ENCODE results near the gene PLD1. TPM values are rescaled to one million over a fixed set of nuclear protein-coding genes. Genes with fewer than 3 reads are reported as not detected.
"Not testable (repeated sequence)": the region's sequence is repeated elsewhere in the genome, so short reads cannot be mapped to it uniquely, and the experiment has no call there.

The PLD1 gene
- total RNA-seq, 4 donors from 2014 or later, result 30.9 to 67.9 (median 56.0) TPM

DNA sequence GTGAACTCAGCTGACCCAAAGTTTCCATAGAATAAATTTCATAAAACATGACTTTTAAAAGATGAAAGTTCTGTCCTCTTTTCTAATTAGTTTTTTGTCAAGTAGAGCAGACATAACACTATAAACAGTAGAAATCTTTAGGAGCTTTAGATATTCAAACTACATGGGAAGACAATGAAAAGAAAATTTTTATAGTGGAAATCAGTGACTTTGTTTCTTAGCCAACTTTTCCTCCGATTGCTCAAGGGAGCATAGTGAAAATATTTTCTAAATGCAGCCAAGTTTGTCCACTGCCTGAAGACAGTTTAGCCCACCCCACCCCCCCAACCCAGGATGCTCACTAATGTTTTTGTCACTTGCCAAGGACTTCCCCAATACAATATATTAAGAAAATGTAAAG lies 114.9 kb downstream of the PLD1 start:
- H3K4me3 ChIP-seq, result no peak overlapping the region
- no peaks in the 10 kb centered on the region for H3K27me3 ChIP-seq
- TF ChIP-seq, protein P1, sequence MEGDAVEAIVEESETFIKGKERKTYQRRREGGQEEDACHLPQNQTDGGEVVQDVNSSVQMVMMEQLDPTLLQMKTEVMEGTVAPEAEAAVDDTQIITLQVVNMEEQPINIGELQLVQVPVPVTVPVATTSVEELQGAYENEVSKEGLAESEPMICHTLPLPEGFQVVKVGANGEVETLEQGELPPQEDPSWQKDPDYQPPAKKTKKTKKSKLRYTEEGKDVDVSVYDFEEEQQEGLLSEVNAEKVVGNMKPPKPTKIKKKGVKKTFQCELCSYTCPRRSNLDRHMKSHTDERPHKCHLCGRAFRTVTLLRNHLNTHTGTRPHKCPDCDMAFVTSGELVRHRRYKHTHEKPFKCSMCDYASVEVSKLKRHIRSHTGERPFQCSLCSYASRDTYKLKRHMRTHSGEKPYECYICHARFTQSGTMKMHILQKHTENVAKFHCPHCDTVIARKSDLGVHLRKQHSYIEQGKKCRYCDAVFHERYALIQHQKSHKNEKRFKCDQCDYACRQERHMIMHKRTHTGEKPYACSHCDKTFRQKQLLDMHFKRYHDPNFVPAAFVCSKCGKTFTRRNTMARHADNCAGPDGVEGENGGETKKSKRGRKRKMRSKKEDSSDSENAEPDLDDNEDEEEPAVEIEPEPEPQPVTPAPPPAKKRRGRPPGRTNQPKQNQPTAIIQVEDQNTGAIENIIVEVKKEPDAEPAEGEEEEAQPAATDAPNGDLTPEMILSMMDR (IDR thresholded peaks at IDR 0.05), result no peak
- no peak for TF ChIP-seq POLR2A (IDR thresholded peaks at IDR 0.05)
- intact Hi-C loops (cut with DNase I), result no loop called here
- DNase-seq, result no peak
- H3K4me1 ChIP-seq, result peaks cover 0 to 8% (median 0%) of the 10 kb centered on the region in 3 donors
- no peaks in the 10 kb centered on the region for H3K9me3 ChIP-seq
- H3K36me3 ChIP-seq, result peaks cover 0 to 85% (median 0%) of the 10 kb centered on the region in 3 donors
- no peak overlapping the region for H3K27ac ChIP-seq
- WGBS, 2 donors, result 44 to 60% methylated on average over 1 of the region's 1 CpG

- peaks cover 0 to 85% (median 0%) of the 10 kb centered on the region in 3 donors for H3K36me3 ChIP-seq
- WGBS, 2 donors, result 63 to 97% methylated on average over 1 of the region's 1 CpG
- intact Hi-C loops (cut with DNase I), result no loop called here
Measured at GRCh38 chr3:171694888-171695287, 115.4 kb downstream of the PLD1 start.

DNA sequence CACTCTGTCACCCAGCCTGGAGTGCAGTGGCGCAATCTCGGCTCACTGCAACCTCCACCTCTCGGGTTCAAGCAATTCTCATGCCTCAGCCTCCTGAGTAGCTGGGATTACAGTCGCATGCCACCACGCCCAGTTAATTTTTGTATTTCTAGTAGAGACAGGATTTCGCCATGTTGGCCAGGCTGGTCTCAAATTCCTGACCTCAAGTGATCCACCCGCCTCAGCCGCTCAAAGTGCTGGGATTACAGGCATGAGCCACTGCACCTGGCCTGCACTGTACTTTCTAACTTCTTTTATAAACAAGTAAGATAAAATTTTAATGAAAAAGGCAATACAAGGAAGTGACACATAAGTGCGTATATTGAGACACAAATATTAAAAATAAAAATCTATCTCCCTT lies 117.7 kb downstream of the PLD1 start:
- 87 to 89% methylated on average over 8 to 9 of the region's 9 CpGs for WGBS, 2 donors
- intact Hi-C loops (cut with DNase I); H3K9me3 ChIP-seq; H3K27ac ChIP-seq; DNase-seq; H3K4me3 ChIP-seq; H3K27me3 ChIP-seq: not testable (repeated sequence)
- H3K36me3 ChIP-seq, result peaks cover 0 to 87% (median 0%) of the 10 kb centered on the region in 3 donors
- H3K4me1 ChIP-seq, result peaks cover 0 to 19% (median 0%) of the 10 kb centered on the region in 3 donors

More at GRCh38 chr3:171694888-171695287, 115.4 kb downstream of the PLD1 start:
- Histone ChIP-seq H3K4me3 (no peak overlapping the region), H3K4me1 (peaks cover 0 to 8% (median 0%) of the 10 kb centered on the region in 3 donors), H3K27me3 (no peaks in the 10 kb centered on the region), H3K9me3 (no peaks in the 10 kb centered on the region), H3K27ac (no peak overlapping the region)
- no peak for DNase-seq
- TF ChIP-seq, protein P1 (IDR thresholded peaks at IDR 0.05), result no peak
- no peak for TF ChIP-seq POLR2A (IDR thresholded peaks at IDR 0.05)

DNA sequence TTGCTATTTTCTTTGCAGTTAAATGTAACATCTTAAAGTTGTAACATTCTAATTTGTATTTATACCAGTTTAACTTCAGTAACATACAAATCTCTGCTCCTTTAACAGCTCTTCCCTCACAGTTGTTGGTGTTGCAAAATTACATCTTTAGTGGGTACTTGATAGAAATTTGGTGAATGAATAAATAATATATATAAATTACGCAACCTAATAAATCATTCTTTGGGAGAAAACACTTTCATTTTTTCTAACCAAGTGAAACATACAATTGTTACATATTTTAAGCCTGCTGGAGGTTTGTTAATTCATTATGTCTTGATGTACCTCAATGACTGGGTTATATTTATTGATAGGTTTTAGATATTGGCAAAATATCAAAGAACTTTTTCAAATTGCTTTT lies 118.8 kb downstream of the PLD1 start:
- TF ChIP-seq, protein P1 (IDR thresholded peaks at IDR 0.05), result no peak
- TF ChIP-seq POLR2A (IDR thresholded peaks at IDR 0.05), result no peak
- 92 to 93% methylated on average over 1 of the region's 1 CpG for WGBS, 2 donors
- Histone ChIP-seq H3K4me3 (no peak overlapping the region), H3K36me3 (peaks cover 0 to 88% (median 0%) of the 10 kb centered on the region in 3 donors), H3K4me1 (peaks cover 0 to 19% (median 0%) of the 10 kb centered on the region in 3 donors), H3K9me3 (no peaks in the 10 kb centered on the region), H3K27ac (no peak overlapping the region), H3K27me3 (no peaks in the 10 kb centered on the region)
- DNase-seq, result no peak
- intact Hi-C loops (cut with DNase I), result no loop called here

- Histone ChIP-seq H3K36me3 (peaks cover 0 to 88% (median 0%) of the 10 kb centered on the region in 3 donors), H3K4me3 (no peak overlapping the region), H3K9me3 (no peaks in the 10 kb centered on the region), H3K27me3 (no peaks in the 10 kb centered on the region), H3K4me1 (peaks cover 0 to 11% (median 0%) of the 10 kb centered on the region in 3 donors), H3K27ac (no peak overlapping the region)
- no peak for DNase-seq
- no peak for TF ChIP-seq POLR2A (IDR thresholded peaks at IDR 0.05)
- TF ChIP-seq, protein P1 (IDR thresholded peaks at IDR 0.05), result no peak
- intact Hi-C loops (cut with DNase I), result no loop called here
Measured at GRCh38 chr3:171690281-171690680, 120.0 kb downstream of the PLD1 start.

DNA sequence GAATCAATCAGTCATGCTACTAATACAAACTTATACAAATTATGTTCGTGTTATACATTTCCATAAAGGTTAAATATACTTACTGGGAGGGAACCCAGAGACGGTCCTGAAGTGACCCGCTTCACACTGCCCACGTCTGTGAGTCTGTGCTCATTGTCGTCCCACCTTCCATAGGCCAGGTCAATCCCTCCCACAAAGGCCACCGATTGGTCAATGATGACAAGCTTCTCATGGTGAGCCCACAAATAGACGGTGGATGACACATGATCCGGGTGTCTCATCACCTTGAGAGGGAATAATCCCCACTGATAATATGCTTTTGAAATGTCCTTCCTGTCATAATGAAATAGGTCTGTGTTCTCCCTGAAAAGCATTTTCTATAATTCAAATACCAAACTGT lies 121.7 kb downstream of the PLD1 start:
- no peak for TF ChIP-seq POLR2A (IDR thresholded peaks at IDR 0.05)
- TF ChIP-seq, protein P1 (IDR thresholded peaks at IDR 0.05), result no peak
- Histone ChIP-seq H3K4me3 (no peak overlapping the region), H3K36me3 (peaks cover 0 to 100% (median 0%) of the 10 kb centered on the region in 3 donors), H3K4me1 (peaks cover 0 to 11% (median 0%) of the 10 kb centered on the region in 3 donors), H3K27ac (peak overlapping the region in 1 of 4 donors; percentile 14), H3K27me3 (no peaks in the 10 kb centered on the region), H3K9me3 (no peaks in the 10 kb centered on the region)
- WGBS, 2 donors, result 84 to 85% methylated on average over 7 to 8 of the region's 8 CpGs
- intact Hi-C loops (cut with DNase I), result no loop called here
- DNase-seq, result no peak

All from esophagus squamous epithelium (tissue), 5 donors.